ENCODE results near the gene INPP4A. TPM values are rescaled to one million over a fixed set of nuclear protein-coding genes. Genes with fewer than 3 reads are reported as not detected.
A peak's percentile ranks its signal among the peaks of the same experiment; 100 is the strongest.

The INPP4A gene
- total RNA-seq, 1 donor from 2014 or later: 32.7 TPM

- no peak for DNase-seq (ENCODE audit: low spot score)
Measured at GRCh38 chr2:98494699-98495098, 50.0 kb downstream of the INPP4A start.

- no peak for DNase-seq (ENCODE audit: low spot score)
Measured at GRCh38 chr2:98496750-98497493, 52.3 kb downstream of the INPP4A start.

GRCh38 chr2:98498703-98499440 lies 54.2 kb downstream of the INPP4A start:
- DNase-seq (ENCODE audit: low spot score): no peak

GRCh38 chr2:98500561-98500960 lies 55.9 kb downstream of the INPP4A start:
- DNase-seq (ENCODE audit: low spot score): no peak

GRCh38 chr2:98501223-98501622 lies 56.6 kb downstream of the INPP4A start:
- no peak for DNase-seq (ENCODE audit: low spot score)

- no peak for DNase-seq (ENCODE audit: low spot score)
Measured at GRCh38 chr2:98501876-98502275, 57.2 kb downstream of the INPP4A start.

GRCh38 chr2:98502556-98503335 lies 58.1 kb downstream of the INPP4A start:
- no peak for DNase-seq (ENCODE audit: low spot score)

- no peak for DNase-seq (ENCODE audit: low spot score)
Measured at GRCh38 chr2:98503481-98504105, 58.9 kb downstream of the INPP4A start.

GRCh38 chr2:98504381-98505109 lies 59.9 kb downstream of the INPP4A start:
- DNase-seq (ENCODE audit: low spot score): peak; percentile 31

- DNase-seq (ENCODE audit: low spot score): peak; percentile 31
Measured at GRCh38 chr2:98505311-98505808, 60.7 kb downstream of the INPP4A start.

- no peak for DNase-seq (ENCODE audit: low spot score)
Measured at GRCh38 chr2:98505971-98506664, 61.5 kb downstream of the INPP4A start.

- DNase-seq (ENCODE audit: low spot score): no peak
Measured at GRCh38 chr2:98506881-98507280, 62.2 kb downstream of the INPP4A start.

- no peak for DNase-seq (ENCODE audit: low spot score)
Measured at GRCh38 chr2:98507461-98507860, 62.8 kb downstream of the INPP4A start.

- DNase-seq (ENCODE audit: low spot score): no peak
Measured at GRCh38 chr2:98507891-98508708, 63.4 kb downstream of the INPP4A start.

GRCh38 chr2:98508709-98509066 lies 64.0 kb downstream of the INPP4A start:
- peak; percentile 26 for DNase-seq (ENCODE audit: low spot score)

GRCh38 chr2:98509542-98510321 lies 65.1 kb downstream of the INPP4A start:
- DNase-seq (ENCODE audit: low spot score): no peak

- no peak for DNase-seq (ENCODE audit: low spot score)
Measured at GRCh38 chr2:98510322-98510662, 65.6 kb downstream of the INPP4A start.

GRCh38 chr2:98511981-98512380 lies 67.3 kb downstream of the INPP4A start:
- DNase-seq (ENCODE audit: low spot score): no peak

GRCh38 chr2:98512699-98513098 lies 68.0 kb downstream of the INPP4A start:
- no peak for DNase-seq (ENCODE audit: low spot score)
